Tibial nerve (tissue), 4 donors: ENCODE measurements around the gene SLC9A1. TPM values are rescaled to one million over a fixed set of nuclear protein-coding genes. Genes with fewer than 3 reads are reported as not detected.

Source experiments
- DNase-seq, 2 donors: peaks; one replicate each; pipeline ENCODE4 v3.0.0-alpha.2; 2019; ENCODE audit warnings: low spot score in 2 of 2
- H3K27ac ChIP-seq, 4 donors: fragments of 200-600 bp; sonication (generic) in 3 of 4; one replicate each; pipeline ENCODE4 v1.5.1; 2017 to 2019; ENCODE audit warnings: mild to moderate bottlenecking in 1 of 4
- H3K27me3 ChIP-seq, 2 donors: fragments of 200-600 bp; sonication (generic) in 1 of 2; one replicate each; pipeline versions ENCODE4 v1.5.1 to v1.6.0; 2017 to 2019
- H3K36me3 ChIP-seq, 3 donors: fragments of 200-600 bp; sonication (generic); one replicate each; pipeline ENCODE4 v1.5.1; 2018 to 2019
- H3K4me1 ChIP-seq, 4 donors: fragments of 200-600 bp; sonication (generic) in 3 of 4; one replicate each; pipeline ENCODE4 v1.5.1; 2017 to 2019
- H3K4me3 ChIP-seq, 4 donors: fragments of 200-600 bp; sonication (generic) in 3 of 4; one replicate each; pipeline ENCODE4 v1.5.1; 2017 to 2019; ENCODE audit warnings: mild to moderate bottlenecking in 1 of 4, moderate library complexity in 1 of 4
- H3K9me3 ChIP-seq, 4 donors: fragments of 200-600 bp; sonication (generic) in 3 of 4; one replicate each; pipeline ENCODE4 v1.5.1; 2017 to 2019
- EP300 ChIP-seq, 2 donors: sonication (generic); formaldehyde crosslinking; IDR thresholded peaks; one replicate each; pipeline ENCODE4 v1.6.1; 2017; ENCODE audit warnings: antibody characterized with exemption in 2 of 2, mild to moderate bottlenecking in 1 of 2
- POLR2A ChIP-seq, 2 donors: fragments of 450-650 bp; IDR thresholded peaks; one replicate each; pipeline ENCODE4 v1.6.1; 2017; ENCODE audit warnings: antibody characterized with exemption in 2 of 2, mild to moderate bottlenecking in 2 of 2, moderate library complexity in 2 of 2
- WGBS, 2 donors: methylation state at CpG; one replicate each; pipeline ENCODE4 v1.1.5; 2018; 5-methylcytosine and 5-hydroxymethylcytosine counted together
- total RNA-seq, 4 donors: library from RNA; depleted of rRNA; stranded (reverse); fragments of >200 nt; gene quantifications; one replicate each; pipeline ENCODE4 v1.1.0, GENCODE V29; 2016
- TF ChIP-seq, protein P1 (sequence below), 5 experiments: fragments of 200-600 bp in 3 of 5; fragments of 450-650 bp in 2 of 5; sonication (generic) in 3 of 5; IDR thresholded peaks; one replicate each; pipeline ENCODE4 v1.5.1; 2016 to 2019; ENCODE audit warnings: antibody characterized with exemption in 5 of 5, mild to moderate bottlenecking in 3 of 5, moderate library complexity in 2 of 5

SLC9A1 gene
- total RNA-seq, 4 donors from 2014 or later: 5.9 to 21.9 (median 7.8) TPM

DNA sequence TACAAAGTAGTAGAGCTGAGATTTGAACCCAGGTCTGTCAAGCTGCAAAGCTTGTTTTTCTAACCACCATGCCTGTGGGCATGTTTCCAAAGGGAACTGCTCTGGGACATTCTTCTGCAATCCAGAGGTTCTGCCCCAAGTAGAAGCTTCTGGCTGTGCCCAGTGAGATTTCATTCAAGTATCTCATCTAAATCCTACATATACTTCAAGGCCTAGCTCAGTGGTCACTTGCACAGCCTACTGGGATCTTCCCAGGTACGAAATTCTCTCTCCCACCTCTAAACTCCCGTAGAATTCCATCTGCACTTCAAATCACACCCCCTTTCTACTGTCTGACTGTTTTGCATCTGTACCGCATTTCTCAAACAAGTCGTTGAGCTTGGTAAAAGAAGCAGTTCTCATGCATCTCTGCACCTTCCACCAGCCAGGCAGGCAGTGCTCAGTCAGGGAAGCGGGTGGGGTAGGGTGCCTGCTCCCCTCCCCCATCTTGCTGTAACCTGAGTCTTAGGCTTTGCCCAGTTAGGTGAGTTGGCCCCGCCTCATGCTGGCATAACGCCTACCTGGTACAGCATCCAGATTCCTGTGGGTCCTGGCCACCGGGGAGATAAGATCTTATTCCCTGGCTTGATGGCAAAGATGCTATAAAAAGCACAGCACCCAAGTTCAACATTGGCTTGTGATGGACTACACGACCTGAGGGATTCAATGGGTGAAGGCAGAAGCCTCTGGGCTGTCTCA lies 13.5 kb downstream of the SLC9A1 start:
- TF ChIP-seq POLR2A (IDR thresholded peaks at IDR 0.05): no peak
- no peak for TF ChIP-seq EP300 (IDR thresholded peaks at IDR 0.05)
- TF ChIP-seq, protein P1, sequence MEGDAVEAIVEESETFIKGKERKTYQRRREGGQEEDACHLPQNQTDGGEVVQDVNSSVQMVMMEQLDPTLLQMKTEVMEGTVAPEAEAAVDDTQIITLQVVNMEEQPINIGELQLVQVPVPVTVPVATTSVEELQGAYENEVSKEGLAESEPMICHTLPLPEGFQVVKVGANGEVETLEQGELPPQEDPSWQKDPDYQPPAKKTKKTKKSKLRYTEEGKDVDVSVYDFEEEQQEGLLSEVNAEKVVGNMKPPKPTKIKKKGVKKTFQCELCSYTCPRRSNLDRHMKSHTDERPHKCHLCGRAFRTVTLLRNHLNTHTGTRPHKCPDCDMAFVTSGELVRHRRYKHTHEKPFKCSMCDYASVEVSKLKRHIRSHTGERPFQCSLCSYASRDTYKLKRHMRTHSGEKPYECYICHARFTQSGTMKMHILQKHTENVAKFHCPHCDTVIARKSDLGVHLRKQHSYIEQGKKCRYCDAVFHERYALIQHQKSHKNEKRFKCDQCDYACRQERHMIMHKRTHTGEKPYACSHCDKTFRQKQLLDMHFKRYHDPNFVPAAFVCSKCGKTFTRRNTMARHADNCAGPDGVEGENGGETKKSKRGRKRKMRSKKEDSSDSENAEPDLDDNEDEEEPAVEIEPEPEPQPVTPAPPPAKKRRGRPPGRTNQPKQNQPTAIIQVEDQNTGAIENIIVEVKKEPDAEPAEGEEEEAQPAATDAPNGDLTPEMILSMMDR (IDR thresholded peaks at IDR 0.05): no peak
- H3K4me1 ChIP-seq: peaks cover 0 to 47% (median 30%) of the 10 kb centered on the region in 4 donors
- no peak overlapping the region for H3K27ac ChIP-seq
- H3K27me3 ChIP-seq: no peaks in the 10 kb centered on the region
- no peaks in the 10 kb centered on the region for H3K36me3 ChIP-seq
- 80 to 87% methylated on average over 9 of the region's 9 CpGs for WGBS, 2 donors
- H3K4me3 ChIP-seq: no peak overlapping the region
- H3K9me3 ChIP-seq: no peaks in the 10 kb centered on the region
- DNase-seq: no peak

DNA sequence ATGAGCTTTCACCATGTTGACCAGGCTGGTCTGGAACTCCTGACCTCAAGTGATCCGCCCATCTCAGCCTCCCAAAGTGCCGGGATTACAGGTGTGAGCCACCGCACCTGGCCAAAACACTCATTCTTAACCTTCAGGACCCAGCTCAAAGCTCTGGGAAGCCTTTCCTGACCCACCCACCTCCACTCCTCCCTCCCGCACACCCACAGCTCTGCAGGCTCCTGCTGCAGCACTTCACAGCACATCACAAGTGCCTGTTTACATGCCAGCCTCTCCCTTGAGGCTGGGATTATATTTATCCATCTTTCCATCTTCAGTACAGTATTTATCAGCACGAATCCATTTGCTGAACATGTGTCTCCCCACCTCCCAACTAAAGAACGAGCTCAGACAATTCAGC lies 14.9 kb downstream of the SLC9A1 start:
- no peak overlapping the region for H3K27ac ChIP-seq
- DNase-seq: no peak
- H3K4me3 ChIP-seq: no peak overlapping the region
- no peaks in the 10 kb centered on the region for H3K9me3 ChIP-seq
- H3K4me1 ChIP-seq: peaks cover 0 to 43% (median 21%) of the 10 kb centered on the region in 4 donors
- no peak for TF ChIP-seq EP300 (IDR thresholded peaks at IDR 0.05)
- no peak for TF ChIP-seq POLR2A (IDR thresholded peaks at IDR 0.05)
- TF ChIP-seq, protein P1 (IDR thresholded peaks at IDR 0.05): no peak
- no peaks in the 10 kb centered on the region for H3K36me3 ChIP-seq
- no peaks in the 10 kb centered on the region for H3K27me3 ChIP-seq
- 91 to 94% methylated on average over 6 of the region's 6 CpGs for WGBS, 2 donors

DNA sequence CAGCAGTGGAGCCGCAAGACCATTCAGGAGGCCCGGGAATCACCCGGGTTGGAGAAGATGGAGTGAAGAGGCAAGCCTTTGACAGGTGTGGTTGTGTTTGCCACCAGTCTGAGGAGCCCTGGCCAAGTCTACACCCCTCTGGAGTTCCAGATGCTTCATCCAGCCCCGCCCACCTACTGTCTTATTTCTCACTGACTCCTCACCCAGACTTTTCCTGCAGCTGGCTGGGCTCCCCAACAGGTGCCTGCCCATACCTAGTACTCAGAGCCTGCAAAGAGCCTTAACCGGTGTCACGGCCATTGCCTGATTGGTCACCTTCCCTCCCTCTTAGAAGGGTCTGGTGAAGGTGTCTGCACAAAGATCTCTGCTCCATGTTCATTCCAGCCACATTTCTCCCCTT lies 16.0 kb downstream of the SLC9A1 start:
- Histone ChIP-seq H3K4me1 (peaks cover 0 to 43% (median 19%) of the 10 kb centered on the region in 4 donors), H3K27me3 (no peaks in the 10 kb centered on the region), H3K36me3 (no peaks in the 10 kb centered on the region), H3K27ac (no peak overlapping the region), H3K4me3 (no peak overlapping the region), H3K9me3 (no peaks in the 10 kb centered on the region)
- no peak for DNase-seq
- TF ChIP-seq, protein P1 (IDR thresholded peaks at IDR 0.05): no peak
- TF ChIP-seq POLR2A (IDR thresholded peaks at IDR 0.05) (no peak), EP300 (IDR thresholded peaks at IDR 0.05) (no peak)
- WGBS, 2 donors: 84 to 88% methylated on average over 6 of the region's 6 CpGs

DNA sequence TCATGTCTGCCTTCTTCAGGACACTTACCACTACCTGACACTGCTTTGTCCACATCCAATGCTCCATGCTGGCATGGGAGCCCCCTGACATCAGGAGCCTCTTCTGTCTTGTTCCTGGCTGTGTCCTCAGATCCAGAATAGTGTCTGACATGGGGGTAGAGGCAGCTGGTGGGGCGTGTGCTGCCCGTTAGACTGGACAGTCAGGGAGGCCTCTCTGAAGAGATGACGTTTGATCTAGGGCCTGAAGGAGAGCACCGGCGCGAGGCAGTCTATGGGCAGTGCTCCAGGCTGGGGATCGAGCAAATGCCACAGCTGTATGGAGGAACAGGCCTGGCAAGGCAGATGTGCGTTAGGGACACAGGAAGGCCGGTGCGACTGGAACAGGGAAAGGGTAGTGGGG lies 16.6 kb downstream of the SLC9A1 start:
- TF ChIP-seq EP300 (IDR thresholded peaks at IDR 0.05) (no peak), POLR2A (IDR thresholded peaks at IDR 0.05) (no peak)
- TF ChIP-seq, protein P1 (IDR thresholded peaks at IDR 0.05): no peak
- Histone ChIP-seq H3K36me3 (no peaks in the 10 kb centered on the region), H3K27me3 (no peaks in the 10 kb centered on the region), H3K4me3 (no peak overlapping the region), H3K27ac (no peak overlapping the region), H3K4me1 (peaks cover 0 to 43% (median 19%) of the 10 kb centered on the region in 4 donors), H3K9me3 (no peaks in the 10 kb centered on the region)
- no peak for DNase-seq
- whole genome bisulfite sequencing, 2 donors: 77 to 81% methylated on average over 10 of the region's 10 CpGs

DNA sequence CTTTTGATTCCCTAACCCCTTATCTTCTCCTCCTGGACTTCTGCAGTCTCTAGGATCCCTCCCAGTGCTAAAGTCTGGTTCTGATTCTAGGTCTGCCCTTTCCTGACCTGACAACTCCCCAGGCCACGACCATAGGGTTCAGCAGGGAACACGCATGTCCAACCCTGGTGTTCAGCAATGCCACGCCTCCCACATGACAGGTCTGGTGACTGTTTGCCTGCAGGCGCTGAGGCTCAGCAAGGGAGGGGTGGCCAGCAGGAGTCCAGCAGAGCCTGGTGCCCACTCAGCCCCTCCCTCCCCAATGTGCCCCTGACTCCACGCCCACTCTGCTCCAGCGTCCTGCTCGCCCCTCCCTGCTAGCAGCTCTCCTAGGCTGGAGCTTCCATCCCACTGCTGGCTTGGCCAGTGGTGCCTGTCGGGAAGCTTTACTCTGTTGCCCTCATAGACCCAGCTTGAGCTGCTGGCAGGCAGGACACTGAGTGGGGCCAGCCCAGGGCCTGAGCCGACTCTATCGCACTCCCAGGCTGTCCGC lies 17.3 kb downstream of the SLC9A1 start:
- Histone ChIP-seq H3K4me1 (peaks cover 0 to 41% (median 19%) of the 10 kb centered on the region in 4 donors), H3K27me3 (no peaks in the 10 kb centered on the region), H3K27ac (peak overlapping the region in 3 of 4 donors; percentile 4 to 77 (median 66)), H3K9me3 (no peaks in the 10 kb centered on the region), H3K4me3 (no peak overlapping the region), H3K36me3 (no peaks in the 10 kb centered on the region)
- TF ChIP-seq, protein P1 (IDR thresholded peaks at IDR 0.05): no peak
- TF ChIP-seq EP300 (IDR thresholded peaks at IDR 0.05): no peak
- TF ChIP-seq POLR2A (IDR thresholded peaks at IDR 0.05): no peak
- DNase-seq: no peak
- WGBS, 2 donors: 38 to 46% methylated on average over 10 to 11 of the region's 11 CpGs
